Raji (cell line): ENCODE data around the gene MTMR3.

Experiments
- POLR2A ChIP-seq: IDR thresholded peaks from 2 replicates; pipeline ENCODE4 v1.6.1; 2011; ENCODE audit warnings: low read depth, low read length, control low read depth; ENCODE audit not compliant: insufficient read depth

Gene MTMR3

DNA sequence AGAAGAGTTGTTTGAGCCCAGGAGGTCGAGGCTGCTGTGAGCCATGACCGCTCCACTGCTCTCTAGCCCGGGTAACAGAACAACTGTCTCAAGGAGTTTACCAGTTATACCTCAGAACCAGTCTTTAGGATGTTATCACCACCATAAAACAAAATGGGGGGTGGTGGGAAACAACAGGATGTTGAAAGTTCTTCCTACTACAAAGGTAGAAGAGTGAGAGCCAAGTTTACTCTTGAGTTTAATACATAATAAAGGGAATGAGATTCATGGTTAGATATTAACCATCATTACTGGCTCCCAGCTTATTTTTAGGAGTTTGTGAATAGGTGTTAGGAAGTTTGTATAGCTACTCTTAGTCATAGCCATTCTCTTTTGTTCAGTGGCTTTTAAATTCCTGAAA, 118.5 kb downstream of the MTMR3 start:
- no peak for TF ChIP-seq POLR2A

DNA sequence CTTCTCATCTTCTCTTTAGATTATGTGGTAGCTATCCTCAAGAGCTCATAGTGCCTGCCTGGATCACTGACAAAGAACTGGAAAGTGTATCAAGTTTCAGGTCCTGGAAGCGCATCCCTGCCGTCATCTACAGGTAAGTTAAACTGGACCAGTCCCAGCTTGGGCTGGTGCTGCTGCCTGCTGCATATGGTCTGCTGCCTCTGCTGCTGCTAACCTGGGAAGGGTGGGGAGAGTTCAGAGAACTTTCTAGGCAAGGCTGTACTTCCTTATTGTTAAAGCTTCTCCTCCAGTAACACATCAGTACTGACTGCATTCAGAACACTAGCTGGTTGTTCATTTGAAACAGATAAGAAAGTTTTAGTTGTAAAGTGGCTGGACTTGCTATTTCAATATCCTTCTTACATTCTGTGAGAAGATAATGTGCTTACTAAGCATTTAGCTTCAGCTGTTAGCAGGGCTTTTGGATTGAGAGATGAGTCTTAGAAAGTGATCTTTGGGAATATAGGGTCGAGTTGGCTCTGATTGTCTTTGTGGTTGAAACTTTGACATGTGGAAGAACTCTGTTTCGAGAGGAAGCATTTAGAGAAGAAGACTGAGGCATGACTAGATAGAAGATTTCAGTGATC, 120.0 kb downstream of the MTMR3 start:
- TF ChIP-seq POLR2A: no peak

DNA sequence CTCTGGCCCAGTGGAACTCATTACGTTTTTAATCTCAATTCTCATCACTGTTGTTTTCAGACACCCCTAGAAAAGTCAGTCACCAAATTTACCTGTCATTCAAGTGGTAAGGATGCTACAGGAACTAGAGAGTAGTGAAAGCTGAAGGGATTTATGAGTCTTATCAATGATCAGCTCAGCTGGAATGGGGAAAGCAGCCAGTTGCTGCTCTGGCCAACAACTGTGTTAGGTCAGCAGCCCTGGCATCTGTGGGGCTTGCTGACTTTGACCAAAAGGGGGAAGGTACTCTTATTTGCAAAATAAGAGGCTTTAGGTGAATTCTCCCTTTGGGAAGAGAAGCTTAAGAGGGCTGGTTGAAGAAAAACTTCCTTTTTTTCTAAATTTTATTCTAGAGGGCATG, 121.1 kb downstream of the MTMR3 start:
- no peak for TF ChIP-seq POLR2A

DNA sequence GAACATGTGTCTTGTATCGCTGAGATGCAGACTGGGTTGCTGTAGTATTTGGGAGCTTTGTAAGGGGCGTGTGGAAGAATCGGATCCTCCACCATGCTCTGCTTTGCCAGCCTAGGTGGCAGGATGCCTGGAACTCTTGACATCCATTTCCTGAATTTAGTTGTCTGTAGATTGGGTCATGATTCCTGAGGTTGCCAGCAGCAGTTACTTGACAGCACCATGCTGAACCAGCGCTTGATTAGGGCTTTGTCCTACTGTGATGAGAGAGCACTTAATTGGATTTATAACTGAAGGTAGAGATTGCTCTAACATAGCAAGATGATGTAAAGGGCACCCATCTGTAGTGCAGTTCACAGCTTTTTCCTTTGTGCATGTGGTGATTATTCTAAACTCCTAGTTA, 121.7 kb downstream of the MTMR3 start:
- TF ChIP-seq POLR2A: no peak

GRCh38 chr22:30005213-30005857, 122.4 kb downstream of the MTMR3 start:
- no peak for TF ChIP-seq POLR2A

DNA sequence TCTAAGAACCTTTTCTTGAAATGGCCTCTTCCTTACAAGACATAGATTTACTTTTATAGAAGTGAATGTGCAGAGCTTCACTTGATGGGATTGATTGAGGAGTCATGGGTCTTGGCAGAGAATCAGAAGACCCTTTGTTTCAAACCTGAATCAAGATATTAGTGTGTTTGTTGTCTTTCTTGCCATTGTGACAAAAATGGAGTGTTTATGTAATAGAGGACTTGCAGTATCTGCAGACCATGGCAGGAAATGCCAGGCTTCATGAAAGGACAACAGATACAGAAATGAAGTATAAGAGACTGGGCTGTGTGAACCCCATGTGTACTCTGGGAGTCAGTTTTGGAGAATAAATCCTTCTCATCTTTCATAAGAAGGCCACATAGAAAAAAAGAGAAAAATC, 124.4 kb downstream of the MTMR3 start:
- TF ChIP-seq POLR2A: no peak

DNA sequence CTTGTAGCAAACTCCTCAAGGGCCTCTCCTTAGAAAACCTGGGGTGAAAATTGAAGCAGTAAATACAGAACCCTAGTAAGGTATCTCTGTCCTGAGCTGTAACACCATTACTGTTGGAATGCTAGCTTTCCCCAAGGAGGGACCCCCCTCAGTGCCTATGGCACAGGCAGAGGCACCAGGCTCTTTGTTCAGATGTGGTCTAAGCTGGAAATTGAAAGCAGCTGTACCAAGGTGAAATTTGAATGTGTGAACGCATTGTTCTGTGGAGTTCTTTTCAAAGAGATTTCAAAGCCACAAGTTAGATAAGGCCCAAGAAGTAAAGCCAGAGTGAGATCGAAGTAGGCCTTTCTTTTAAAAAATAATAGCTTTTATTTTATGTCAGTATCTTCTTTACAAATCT, 125.4 kb downstream of the MTMR3 start:
- no peak for TF ChIP-seq POLR2A

DNA sequence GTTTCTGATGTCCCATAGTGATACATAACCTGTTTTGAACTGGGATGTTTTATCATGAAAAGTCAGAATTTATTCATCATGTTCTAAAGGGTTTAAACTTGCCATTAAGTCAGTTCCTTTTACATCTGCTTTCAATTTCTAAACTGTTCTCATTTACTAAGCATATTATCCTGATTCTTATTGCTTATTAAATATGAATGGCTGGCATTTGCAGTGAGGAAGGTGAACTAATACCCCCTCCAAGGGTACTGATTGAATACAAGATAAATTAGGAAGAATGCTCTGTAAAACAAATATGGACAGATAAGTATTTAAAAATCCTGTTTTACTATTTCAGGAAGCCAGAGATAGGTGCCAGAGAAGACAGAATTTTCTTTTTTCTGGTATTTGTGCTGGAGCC, 126.5 kb downstream of the MTMR3 start:
- TF ChIP-seq POLR2A: no peak

- TF ChIP-seq POLR2A: no peak
These were observed 127.9 kb downstream of the MTMR3 start for GRCh38 chr22:30010789-30011405.

GRCh38 chr22:30013201-30013600, 130.2 kb downstream of the MTMR3 start:
- no peak for TF ChIP-seq POLR2A

DNA sequence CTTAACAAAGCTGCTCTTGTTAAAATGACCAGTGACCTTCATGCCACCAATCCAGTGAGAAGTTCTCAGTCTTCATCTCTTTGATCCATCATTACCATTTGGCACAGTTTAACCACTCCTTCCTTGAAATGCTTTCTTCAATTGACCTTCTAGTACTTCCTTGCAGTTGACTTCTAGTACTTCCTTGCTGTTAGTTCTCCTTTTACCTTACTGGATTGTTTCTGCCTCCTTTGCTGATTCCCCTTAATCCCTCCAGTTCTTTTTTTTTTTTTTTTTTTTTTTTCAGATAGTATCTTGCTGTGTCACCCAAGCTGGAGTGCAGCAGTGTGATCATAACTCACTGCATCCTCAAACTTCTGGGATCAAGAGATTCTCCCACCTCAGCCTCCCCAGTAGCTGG, 131.3 kb downstream of the MTMR3 start:
- no peak for TF ChIP-seq POLR2A

GRCh38 chr22:30015229-30015797, 132.3 kb downstream of the MTMR3 start:
- no peak for TF ChIP-seq POLR2A

DNA sequence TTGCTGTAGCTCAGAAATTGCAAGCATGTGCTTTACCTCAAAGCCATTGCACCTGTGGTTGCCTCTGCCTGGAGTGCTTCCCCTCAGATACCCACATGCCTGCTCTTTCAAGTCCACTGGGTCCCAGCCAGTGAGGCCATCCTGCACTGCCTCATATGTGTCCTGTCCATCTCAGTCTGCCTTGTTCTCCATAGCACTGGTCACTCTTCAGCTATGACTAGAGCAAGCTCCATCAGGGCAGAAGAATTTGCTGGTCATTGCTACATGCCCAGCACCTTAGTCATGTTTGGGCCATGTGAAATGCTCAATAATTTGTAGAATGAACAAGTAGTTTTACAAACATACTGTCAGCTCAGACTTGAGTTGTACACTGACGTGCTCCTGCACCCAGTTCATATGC, 132.9 kb downstream of the MTMR3 start:
- TF ChIP-seq POLR2A: no peak

DNA sequence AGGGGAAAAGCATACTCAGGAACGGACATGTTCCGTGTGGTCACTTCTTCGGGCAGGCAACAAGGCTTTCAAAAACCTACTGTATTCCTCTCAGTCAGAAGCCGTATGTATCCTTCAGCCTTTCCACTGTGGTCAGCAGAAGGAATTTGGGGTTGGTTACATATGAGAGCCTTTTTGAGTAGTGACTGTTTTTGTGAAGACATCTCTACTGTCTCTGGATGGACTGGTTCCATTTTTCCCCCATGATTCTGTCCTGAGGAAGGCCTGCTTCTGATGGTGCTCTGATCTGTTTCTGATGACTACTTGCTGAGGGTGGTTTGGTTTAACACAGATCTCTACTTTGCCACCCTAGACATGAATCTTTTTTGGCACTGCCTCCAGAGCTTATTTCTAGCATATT, 133.6 kb downstream of the MTMR3 start:
- TF ChIP-seq POLR2A: no peak

DNA sequence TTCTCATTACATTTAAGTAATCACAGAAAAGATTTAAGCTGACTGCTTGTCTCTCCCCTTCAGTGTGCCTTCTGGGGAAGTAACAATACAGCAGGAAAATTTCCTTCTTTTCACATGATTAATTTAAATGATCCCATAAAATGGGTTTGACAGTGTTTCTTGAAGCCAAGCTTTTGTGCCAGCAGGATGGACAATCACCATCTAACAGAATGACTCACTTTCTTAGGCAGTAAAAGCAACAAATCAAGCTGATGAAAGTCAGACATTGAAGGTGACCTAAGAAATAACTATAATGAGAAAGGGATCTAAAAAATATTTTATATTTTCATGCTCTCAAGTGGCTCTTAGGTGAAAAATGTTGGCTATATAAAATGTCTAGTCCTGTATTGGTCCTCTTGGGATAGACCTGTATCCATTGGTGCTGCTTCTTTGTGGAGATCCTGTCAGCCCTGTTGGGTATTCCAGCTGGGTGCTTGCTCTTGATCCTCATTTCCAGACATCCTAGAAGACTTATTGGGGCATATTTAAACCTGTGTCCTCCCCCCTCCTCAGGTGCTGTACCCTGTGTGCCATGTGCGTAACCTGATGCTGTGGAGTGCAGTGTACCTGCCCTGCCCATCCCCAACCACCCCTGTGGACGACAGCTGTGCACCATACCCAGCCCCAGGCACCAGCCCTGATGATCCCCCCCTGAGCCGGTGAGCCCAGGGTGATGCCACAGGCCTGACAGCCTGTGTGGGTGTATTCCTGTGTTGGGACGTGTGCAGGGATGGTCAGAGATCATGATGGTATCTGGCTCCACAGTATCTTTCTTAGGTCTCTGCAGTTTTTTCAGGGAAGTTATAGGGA, 134.6 kb downstream of the MTMR3 start:
- no peak for TF ChIP-seq POLR2A
